ENCODE results near the gene C8G.

DNA sequence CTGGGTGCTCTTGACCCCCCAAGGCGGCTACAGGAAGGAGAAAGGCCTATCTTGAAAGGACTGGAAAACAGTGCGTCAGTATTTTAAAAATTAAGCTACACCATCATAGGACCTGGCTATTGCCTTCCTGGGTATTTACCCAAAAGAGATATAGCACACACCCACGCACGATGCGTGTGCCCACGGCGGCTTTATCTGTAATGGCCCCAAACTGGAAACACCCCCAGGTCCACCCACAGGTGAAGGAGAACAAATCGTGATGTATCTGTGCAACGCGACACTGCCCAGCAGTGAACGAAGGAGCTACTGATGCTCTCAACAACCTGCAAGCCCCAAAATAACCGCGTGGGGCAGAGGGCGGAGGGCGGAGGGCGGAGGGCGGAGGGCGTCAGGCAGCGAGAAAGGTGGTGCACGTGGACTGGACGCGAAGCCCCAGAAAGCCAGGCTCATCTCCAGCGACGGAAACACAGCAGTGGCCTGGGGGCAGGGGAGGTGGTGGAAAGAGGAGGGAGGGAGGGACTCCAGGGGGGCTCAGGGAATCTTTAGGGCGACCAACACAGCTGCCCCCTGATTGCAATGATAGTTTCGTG, 19.9 kb downstream of the C8G start:
- TF ChIP-seq EP300 (IDR thresholded peaks at IDR 0.05; ENCODE audit: borderline replicate concordance) (no peak), TAF1 (IDR thresholded peaks at IDR 0.05; ENCODE audit: low read depth) (no peak), YY1 (IDR thresholded peaks at IDR 0.05; ENCODE audit: low read depth) (no peak), CREB1 (IDR thresholded peaks at IDR 0.05; ENCODE audit: low read depth) (no peak), FOXM1 (IDR thresholded peaks at IDR 0.05; ENCODE audit: borderline replicate concordance, low read depth) (no peak), ZBTB7A (IDR thresholded peaks at IDR 0.05; ENCODE audit: low read depth) (no peak)
- TF ChIP-seq, protein P1, sequence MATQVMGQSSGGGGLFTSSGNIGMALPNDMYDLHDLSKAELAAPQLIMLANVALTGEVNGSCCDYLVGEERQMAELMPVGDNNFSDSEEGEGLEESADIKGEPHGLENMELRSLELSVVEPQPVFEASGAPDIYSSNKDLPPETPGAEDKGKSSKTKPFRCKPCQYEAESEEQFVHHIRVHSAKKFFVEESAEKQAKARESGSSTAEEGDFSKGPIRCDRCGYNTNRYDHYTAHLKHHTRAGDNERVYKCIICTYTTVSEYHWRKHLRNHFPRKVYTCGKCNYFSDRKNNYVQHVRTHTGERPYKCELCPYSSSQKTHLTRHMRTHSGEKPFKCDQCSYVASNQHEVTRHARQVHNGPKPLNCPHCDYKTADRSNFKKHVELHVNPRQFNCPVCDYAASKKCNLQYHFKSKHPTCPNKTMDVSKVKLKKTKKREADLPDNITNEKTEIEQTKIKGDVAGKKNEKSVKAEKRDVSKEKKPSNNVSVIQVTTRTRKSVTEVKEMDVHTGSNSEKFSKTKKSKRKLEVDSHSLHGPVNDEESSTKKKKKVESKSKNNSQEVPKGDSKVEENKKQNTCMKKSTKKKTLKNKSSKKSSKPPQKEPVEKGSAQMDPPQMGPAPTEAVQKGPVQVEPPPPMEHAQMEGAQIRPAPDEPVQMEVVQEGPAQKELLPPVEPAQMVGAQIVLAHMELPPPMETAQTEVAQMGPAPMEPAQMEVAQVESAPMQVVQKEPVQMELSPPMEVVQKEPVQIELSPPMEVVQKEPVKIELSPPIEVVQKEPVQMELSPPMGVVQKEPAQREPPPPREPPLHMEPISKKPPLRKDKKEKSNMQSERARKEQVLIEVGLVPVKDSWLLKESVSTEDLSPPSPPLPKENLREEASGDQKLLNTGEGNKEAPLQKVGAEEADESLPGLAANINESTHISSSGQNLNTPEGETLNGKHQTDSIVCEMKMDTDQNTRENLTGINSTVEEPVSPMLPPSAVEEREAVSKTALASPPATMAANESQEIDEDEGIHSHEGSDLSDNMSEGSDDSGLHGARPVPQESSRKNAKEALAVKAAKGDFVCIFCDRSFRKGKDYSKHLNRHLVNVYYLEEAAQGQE (IDR thresholded peaks at IDR 0.05; ENCODE audit: low read depth) = no peak

Data from Ishikawa (cell line).